DMS 273 (cell line): ENCODE results near the gene TBC1D17.

ENCODE experiments used
- DNase-seq: peaks from one replicate; lab custom pipeline; 2025; ENCODE audit not compliant: unreplicated experiment; lab: John Stamatoyannopoulos, UW

The TBC1D17 gene

GRCh38 chr19:49890349-49891311 lies 13.1 kb downstream of the TBC1D17 start:
- peak; percentile 66 for DNase-seq

DNA sequence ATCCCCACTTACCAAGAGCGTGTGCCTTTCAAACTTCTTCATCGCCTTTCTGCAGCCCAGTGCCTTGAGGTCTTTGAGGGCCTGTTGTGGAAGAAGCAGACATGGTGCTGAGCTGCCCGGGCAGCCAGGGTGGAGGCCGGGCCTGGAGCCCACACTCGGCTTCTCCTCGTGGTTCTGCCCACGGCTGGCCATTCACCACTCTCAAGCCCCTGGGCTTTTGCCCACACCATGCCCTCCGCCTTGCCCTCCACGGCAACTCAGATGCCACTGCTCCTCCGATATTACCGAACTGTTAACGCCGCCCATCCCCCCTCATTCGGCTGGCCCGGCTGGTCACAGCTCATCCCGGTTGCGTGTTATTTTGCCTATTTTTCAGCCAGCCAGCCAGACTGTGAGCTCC lies 13.9 kb downstream of the TBC1D17 start:
- no peak for DNase-seq

- DNase-seq: no peak
These were observed 15.2 kb downstream of the TBC1D17 start for GRCh38 chr19:49892716-49893115.

- DNase-seq: no peak
These were observed 16.6 kb downstream of the TBC1D17 start for GRCh38 chr19:49894011-49894664.

DNA sequence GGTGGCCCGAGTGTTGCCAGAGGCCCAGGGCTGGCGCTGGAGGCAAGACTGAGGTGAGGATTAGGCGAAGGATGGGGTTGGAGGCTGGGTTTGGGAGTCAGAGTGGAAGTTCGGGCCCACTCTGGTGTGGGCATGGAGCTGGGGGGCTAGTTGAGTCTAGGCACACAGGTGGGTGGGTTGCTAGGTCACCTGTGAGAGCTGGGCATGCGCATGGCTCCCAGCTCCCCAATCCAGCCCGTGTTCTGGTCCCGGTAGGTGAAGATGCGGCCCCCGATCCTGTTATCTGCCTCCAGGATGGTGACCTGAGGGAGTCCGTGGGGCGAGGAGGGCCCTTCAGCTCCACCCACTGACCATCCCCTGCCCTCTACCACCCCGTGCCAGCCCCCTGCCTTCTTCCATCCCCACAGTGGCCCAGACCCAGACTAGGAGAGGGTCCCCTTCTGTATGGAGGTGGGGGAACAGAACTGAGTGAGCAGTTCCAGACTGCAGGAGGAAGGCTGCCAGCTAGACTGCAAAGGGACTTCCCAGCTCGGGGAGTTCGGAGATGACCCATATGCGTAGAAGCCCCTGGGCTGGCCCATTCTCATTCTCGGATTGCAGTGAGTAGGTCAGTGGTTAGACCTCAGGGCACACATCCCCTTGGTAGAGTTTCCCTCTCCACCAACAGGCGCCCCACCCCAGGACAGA lies 17.5 kb downstream of the TBC1D17 start:
- DNase-seq: no peak

DNA sequence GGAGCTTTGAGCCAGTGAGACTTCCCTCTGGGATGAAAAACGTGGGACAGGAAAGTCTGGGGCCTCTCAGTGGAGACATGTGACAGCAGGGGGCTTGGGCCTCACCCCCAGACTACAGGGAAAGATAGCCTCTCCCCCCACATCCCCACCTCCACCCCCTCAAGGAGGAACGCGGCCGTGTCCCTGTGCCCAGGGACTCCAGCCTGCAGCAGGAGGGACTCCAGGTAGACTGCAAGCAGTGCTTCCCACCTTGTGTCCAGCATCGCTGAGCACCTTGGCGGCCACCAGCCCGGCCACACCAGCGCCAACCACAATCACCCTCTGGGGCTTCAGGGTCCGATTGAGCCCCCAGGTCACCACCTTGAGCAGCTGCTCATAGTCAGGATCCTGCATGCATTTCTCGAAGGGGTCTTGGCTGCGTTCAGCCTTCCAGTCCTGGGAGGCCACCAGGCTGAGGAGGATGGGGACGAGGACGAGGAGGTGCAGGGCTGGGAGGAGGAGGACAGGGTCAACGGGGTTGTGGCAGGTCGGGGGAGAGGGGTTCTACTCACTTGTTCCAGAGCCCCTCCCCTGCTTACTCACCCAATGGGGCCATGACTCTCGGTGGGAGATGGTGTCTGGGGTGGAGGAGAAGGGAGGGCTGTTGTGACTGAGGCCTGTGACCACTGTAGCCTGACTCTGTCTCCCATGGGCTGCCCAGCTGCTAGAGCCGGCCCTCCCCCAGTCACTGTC lies 18.2 kb downstream of the TBC1D17 start:
- no peak for DNase-seq

DNA sequence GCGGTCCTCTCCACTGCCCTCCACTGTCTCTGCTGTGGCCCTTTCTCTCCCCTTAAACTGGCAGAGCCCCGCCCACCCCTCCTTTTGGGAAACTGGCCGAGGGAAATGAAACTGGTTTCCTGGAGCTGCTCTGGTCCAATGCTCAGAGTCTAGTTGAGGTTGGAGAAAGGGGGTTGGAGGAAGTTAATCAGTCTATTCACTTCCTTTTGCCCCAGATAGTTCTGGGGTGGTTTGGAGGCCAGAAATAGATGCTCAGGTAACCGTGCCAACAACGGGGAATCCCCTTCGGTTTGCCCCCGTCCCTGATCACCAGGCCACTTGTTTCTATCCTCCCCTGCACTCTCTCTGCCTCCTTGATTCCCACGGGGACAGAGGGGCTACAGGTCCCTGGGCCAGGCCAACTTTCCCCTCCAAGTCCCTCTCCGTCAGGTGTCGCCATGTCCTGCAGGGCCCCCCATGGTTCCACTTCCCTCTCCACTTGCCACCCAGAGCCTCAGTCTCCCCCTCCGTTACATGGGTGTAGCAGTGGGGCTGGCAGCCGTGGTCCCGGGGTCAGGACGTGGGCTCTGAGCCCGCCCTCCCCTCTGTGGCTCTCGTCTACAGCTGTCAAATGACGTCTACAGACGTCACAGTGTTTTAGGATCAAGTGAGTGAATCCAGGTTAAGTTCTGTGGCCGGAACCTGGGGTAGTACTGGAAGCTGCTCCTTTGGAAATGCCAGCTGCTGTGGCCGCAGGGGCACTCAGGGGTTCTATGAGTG lies 19.5 kb downstream of the TBC1D17 start, which contains the start of gene IL4I1:
TSS of gene IL4I1 (minus strand) at position 25 of the 759 bp plus-strand sequence. CDS start 727 bp downstream, outside the sequence.
- no peak for DNase-seq

DNA sequence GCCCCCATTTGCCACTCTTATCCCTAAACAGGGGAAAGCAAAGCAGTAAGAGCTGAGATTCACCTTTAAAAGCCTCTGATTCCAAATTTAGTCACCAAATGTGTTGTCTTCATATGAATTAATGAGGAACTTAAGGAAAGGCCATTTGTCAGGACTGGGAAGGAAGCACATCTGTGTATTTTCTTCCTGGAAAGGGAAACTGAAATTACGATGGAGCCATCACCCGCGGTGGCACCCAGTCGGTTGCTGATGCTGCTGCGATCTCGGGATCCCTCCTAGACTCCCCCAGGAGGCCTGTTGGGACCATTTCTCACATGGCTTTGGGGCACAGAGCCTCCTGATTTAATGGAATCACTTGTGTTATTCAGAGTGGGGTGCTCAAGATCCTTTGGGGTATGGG lies 26.6 kb downstream of the TBC1D17 start:
- DNase-seq: no peak

GRCh38 chr19:49906879-49907564 lies 29.5 kb downstream of the TBC1D17 start:
- DNase-seq: no peak

GRCh38 chr19:49907745-49908446 lies 30.4 kb downstream of the TBC1D17 start:
- no peak for DNase-seq

- no peak for DNase-seq
These were observed 31.2 kb downstream of the TBC1D17 start for GRCh38 chr19:49908480-49909420.

DNA sequence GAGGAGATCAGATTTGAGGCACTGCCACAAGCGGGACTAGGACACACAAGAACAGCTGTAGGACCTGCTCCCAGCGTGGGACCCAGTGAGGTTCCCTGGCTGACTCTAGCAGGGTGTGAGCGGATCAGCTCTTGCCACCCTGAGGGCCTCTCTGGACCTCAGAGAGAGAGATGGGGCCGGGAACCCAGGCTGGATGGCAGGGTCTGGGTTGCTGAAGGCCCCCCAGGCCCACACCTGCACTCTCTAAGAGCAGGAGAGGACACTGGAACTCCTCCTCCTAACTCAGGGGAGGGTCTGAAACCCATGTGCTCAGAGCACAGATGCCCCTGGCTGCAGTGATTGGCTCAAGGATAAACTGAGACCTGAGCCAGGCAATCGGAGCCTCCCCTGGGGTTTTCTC lies 32.7 kb downstream of the TBC1D17 start:
- DNase-seq: no peak

DNA sequence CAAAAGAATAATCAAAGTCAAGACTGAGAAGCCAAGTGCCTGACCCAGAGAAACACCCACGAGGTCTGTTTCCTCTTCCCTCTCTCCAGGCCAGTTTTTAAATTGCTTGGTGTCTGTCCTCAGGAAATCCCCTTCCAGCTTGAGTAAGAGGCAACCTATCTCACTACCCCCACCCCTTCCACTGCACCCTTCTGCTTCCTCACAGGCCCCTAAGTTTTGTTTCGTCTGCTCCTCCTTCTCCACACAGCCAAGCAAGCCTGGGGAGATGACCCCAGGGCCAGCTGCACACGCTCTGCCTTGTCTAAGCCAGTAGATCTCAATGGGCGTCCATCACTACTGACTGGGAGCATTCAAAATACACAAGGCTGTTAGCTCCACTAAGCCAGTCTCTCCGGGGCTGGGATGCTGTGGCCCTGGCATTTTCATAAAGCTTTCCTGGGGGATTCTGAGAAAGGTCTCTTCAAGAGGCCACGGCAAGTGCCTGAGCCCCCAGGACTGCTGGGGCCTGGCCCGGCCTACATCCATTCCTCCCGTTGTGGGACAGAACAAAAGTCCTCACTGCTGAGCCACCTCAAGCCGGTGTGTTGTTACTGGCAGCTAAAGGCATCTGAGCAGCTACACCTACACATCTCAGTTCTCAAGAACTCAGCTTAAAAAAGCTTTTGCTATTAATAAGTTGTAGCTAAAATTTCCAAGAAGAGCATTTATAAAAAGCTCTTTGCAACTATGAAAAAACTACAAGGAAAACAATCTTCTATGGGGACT lies 34.1 kb downstream of the TBC1D17 start:
- no peak for DNase-seq

DNA sequence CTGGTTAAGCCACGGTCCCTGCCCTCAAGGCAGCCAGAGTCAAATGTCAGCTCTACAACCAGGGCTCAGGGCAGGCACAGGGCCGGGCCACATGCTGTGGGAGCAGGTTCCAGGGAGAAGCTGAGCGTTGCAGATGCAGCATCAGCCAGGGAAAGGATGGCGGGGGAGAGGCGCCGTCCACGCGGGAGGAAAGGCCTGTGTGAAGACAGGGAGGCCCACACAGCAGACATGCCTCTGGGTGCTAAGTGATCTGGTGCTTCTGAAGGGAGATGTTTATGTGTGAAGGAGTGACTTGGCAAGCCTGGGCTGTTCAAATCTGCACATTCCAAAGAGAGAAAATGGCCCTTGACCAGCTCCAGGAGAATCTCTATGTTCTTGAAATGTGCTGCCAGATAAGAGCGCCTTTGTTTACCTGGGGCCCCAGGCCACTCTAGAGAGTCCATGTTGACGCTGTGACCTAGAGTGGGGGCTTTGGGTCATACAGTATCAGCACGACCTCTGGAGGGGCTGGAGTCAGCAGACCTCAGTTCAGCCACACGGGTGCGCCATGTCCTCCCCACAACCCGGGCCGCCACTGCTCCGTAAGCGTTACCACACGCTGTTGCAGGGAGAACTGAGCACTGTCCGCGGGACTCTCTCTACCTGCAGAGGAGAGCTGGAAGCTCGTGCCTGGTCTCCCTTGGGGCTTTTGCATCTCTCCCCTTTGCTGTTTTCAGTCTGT lies 35.6 kb downstream of the TBC1D17 start:
- no peak for DNase-seq

GRCh38 chr19:49913720-49914119 lies 36.2 kb downstream of the TBC1D17 start:
- DNase-seq: no peak

GRCh38 chr19:49915271-49915670 lies 37.8 kb downstream of the TBC1D17 start:
- no peak for DNase-seq
